Left lung (tissue), 10 donors: ENCODE measurements around the gene ARPP21. TPM values are rescaled to one million over a fixed set of nuclear protein-coding genes. Genes with fewer than 3 reads are reported as not detected.

Experiments
- ATAC-seq: fragments of 200-7000 bp; cut with Tn5 transposase; one replicate; pipeline ENCODE4 v1.9.1; 2020; ENCODE audit warnings: moderate library complexity
- DNase-seq, 4 donors: peaks; one replicate each; pipeline ENCODE4 v3.0.0-alpha.2; 2013 to 2020
- H3K27ac ChIP-seq, 2 donors: fragments of 200-600 bp; sonication (generic) in 1 of 2; one replicate each; pipeline versions ENCODE4 v1.5.0 to v1.8.0; 2020 to 2021
- H3K27me3 ChIP-seq, 2 donors: fragments of 200-600 bp; sonication (generic) in 1 of 2; one replicate each; pipeline versions ENCODE4 v1.5.0 to v1.8.0; 2020 to 2021
- H3K36me3 ChIP-seq, 2 donors: fragments of 200-600 bp; sonication (generic) in 1 of 2; one replicate each; pipeline versions ENCODE4 v1.5.0 to v1.8.0; 2020 to 2021
- H3K4me1 ChIP-seq, 2 donors: fragments of 200-600 bp; one replicate each; pipeline ENCODE4 v1.8.0; 2021
- H3K4me3 ChIP-seq, 2 donors: fragments of 200-600 bp; sonication (generic) in 1 of 2; one replicate each; pipeline versions ENCODE4 v1.5.0 to v1.8.0; 2020 to 2021; ENCODE audit warnings: mild to moderate bottlenecking in 1 of 2
- H3K9me3 ChIP-seq, 2 donors: fragments of 200-600 bp; sonication (generic) in 1 of 2; one replicate each; pipeline versions ENCODE4 v1.5.0 to v1.8.0; 2020 to 2021
- CTCF ChIP-seq, 2 donors: fragments of 200-600 bp; sonication (generic) in 1 of 2; IDR thresholded peaks; one replicate each; pipeline versions ENCODE4 v1.5.0 to v1.8.0; 2021; ENCODE audit warnings: antibody characterized with exemption in 2 of 2
- intact Hi-C, 2 donors: fragments of 100-400 bp; cut with DNase I; formaldehyde crosslinking; loops; one replicate each; pipeline versions ENCODE4 v1.11.2 to v1.14.2; 2022
- polyA plus RNA-seq, 6 donors: library from polyadenylated mRNA; unstranded; fragments of 120-200 nt; gene quantifications; one replicate each; pipeline ENCODE4 v1.2.1, GENCODE V29; 2013; ENCODE audit not compliant: insufficient read length in 6 of 6
- total RNA-seq, 2 donors: library from RNA; stranded (reverse); fragmentation: NEBNext Ultra II Directional; extraction: Animal tissue kit (Norgen Biotek cat#: 25700); gene quantifications; one replicate each; pipeline ENCODE4 v1.2.1, GENCODE V29; 2021
- donor health status: DM: no; HTN: yes; CAD: no.
- donor health status: DM: no; HTN: no; CAD: no.

ARPP21 gene
- total and polyA plus RNA-seq, 8 donors: 0.21 to 0.45 (median 0.27) TPM; not detected in 2

DNA sequence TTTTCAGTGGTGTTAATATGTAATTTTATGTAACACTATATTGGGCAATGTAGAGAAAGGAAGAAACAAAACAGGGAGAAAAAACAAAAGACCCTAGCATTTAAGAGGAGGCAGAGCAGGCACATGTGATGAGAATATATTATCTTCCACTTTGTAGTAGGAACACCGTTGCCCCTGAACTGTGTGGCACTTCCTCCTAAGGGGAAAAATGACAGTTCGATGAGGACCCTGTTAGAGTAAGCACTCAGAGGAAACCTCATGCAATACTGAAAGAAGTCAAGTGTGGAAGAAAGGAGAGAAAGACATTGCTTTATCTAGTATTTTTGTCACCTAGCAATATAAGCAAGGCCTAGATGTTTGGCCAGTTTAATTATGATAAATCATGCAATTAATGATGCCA is 32.2 kb downstream of the ARPP21 start:
- intact Hi-C loops: no loop called here
- TF ChIP-seq CTCF (IDR thresholded peaks at IDR 0.05): no peak
- H3K4me1 ChIP-seq: no peaks in the 10 kb centered on the region
- no peak overlapping the region for H3K4me3 ChIP-seq
- no peak overlapping the region for H3K27ac ChIP-seq
- no peaks in the 10 kb centered on the region for H3K9me3 ChIP-seq
- DNase-seq: no peak
- no peak for ATAC-seq
- no peaks in the 10 kb centered on the region for H3K27me3 ChIP-seq
- H3K36me3 ChIP-seq: no peaks in the 10 kb centered on the region

- Histone ChIP-seq H3K27me3 (no peaks in the 10 kb centered on the region), H3K9me3 (no peaks in the 10 kb centered on the region), H3K27ac (no peak overlapping the region), H3K36me3 (no peaks in the 10 kb centered on the region), H3K4me3 (no peak overlapping the region), H3K4me1 (no peaks in the 10 kb centered on the region)
- intact Hi-C loops: no loop called here
- DNase-seq: no peak
- no peak for ATAC-seq
- no peak for TF ChIP-seq CTCF (IDR thresholded peaks at IDR 0.05)
These were observed 33.7 kb downstream of the ARPP21 start for GRCh38 chr3:35673017-35673416.

DNA sequence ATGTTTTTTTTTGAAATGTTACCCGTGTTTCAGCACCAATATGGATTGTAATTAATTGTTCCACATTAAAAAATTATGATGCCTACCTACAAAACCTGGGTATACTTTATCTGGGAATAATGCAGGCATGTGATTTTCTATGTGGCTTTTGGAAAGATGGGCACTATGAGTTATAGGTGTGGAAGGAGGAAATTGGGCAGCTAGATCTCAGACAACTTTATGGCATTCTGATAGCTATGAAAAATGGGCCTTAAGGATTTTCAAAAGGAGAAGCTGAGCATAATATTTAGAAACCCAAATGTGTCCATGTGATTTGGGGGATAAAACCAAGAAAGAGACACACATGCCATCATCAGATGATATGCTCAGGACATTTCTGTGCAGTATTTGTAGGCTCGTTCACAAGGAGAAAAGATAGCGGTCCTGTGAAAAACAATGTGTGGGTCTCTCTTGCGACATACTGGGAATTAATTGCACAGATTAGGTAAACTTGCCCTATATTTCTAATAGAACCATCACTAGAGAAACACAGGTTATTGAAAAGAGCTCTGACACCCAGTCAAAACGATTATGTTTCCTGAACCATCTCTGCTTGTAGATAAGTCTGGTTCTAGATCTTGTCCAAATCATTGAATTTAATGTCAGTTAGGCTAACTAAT is 35.3 kb downstream of the ARPP21 start:
- Histone ChIP-seq H3K4me3 (no peak overlapping the region), H3K36me3 (no peaks in the 10 kb centered on the region), H3K27ac (no peak overlapping the region), H3K4me1 (no peaks in the 10 kb centered on the region), H3K27me3 (no peaks in the 10 kb centered on the region), H3K9me3 (no peaks in the 10 kb centered on the region)
- no peak for ATAC-seq
- intact Hi-C loops: no loop called here
- no peak for TF ChIP-seq CTCF (IDR thresholded peaks at IDR 0.05)
- no peak for DNase-seq

- intact Hi-C loops: no loop called here
These were observed 35.9 kb downstream of the ARPP21 start for GRCh38 chr3:35675206-35675605.

DNA sequence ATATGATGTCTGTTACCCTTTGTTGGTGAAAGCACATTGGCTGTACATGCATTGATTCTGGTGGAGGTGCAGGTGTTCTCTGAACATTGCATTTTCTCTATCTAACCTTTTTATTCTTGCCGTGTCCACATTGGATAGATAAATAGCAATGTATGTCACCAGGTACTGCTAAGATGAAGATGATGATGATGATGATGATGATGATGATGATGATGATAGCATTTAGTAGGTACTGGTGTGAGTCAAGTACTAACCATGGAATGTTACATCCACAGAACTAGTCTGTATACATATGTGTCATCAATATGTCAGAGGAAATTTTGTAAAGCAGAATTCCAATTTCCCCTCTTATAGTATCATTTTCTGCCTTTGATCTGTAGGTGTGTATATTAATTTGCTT is 36.3 kb downstream of the ARPP21 start:
- Histone ChIP-seq H3K27me3 (no peaks in the 10 kb centered on the region), H3K9me3 (no peaks in the 10 kb centered on the region), H3K27ac (no peak overlapping the region), H3K4me3 (no peak overlapping the region), H3K36me3 (no peaks in the 10 kb centered on the region), H3K4me1 (no peaks in the 10 kb centered on the region)
- no peak for TF ChIP-seq CTCF (IDR thresholded peaks at IDR 0.05)
- no peak for DNase-seq
- no peak for ATAC-seq
- intact Hi-C loops: no loop called here

More at GRCh38 chr3:35675206-35675605, 35.9 kb downstream of the ARPP21 start:
- DNase-seq: no peak
- no peak for TF ChIP-seq CTCF (IDR thresholded peaks at IDR 0.05)
- Histone ChIP-seq H3K36me3 (no peaks in the 10 kb centered on the region), H3K9me3 (no peaks in the 10 kb centered on the region), H3K27me3 (no peaks in the 10 kb centered on the region), H3K4me1 (no peaks in the 10 kb centered on the region), H3K4me3 (no peak overlapping the region), H3K27ac (no peak overlapping the region)
- no peak for ATAC-seq
